H1 (cell line): ENCODE results near the gene DACT1. TPM values are rescaled to one million over a fixed set of nuclear protein-coding genes. Genes with fewer than 3 reads are reported as not detected.

Source experiments
- BACH1 ChIP-seq: IDR thresholded peaks from 2 replicates; pipeline ENCODE4 v1.6.1; 2012; ENCODE audit warnings: low read length, improper control_type of control experiment
- GTF2F1 ChIP-seq: IDR thresholded peaks from 2 replicates; pipeline ENCODE4 v1.6.1; 2012; ENCODE audit warnings: low read depth, low read length, improper control_type of control experiment, borderline replicate concordance
- NANOG ChIP-seq: IDR thresholded peaks from 2 replicates; pipeline ENCODE4 v1.6.1; 2011; ENCODE audit warnings: low read length, low read depth, mild to moderate bottlenecking, inconsistent platforms; ENCODE audit not compliant: insufficient read depth, poor library complexity, severe bottlenecking
- NRF1 ChIP-seq: IDR thresholded peaks from 2 replicates; pipeline ENCODE4 v1.6.1; 2011; ENCODE audit warnings: mild to moderate bottlenecking, low read depth, low read length, improper control_type of control experiment
- SIN3A ChIP-seq, 2 experiments: IDR thresholded peaks in 1 of 2; conservative IDR thresholded peaks in 1 of 2; 2 replicates each; pipeline ENCODE4 v1.6.1; 2011 to 2012; ENCODE audit warnings: low read length in 2 of 2, improper control_type of control experiment in 1 of 2, low read depth in 1 of 2, mild to moderate bottlenecking in 1 of 2
- TCF12 ChIP-seq: IDR thresholded peaks from 2 replicates; pipeline ENCODE4 v1.6.1; 2011; ENCODE audit warnings: low read depth, mild to moderate bottlenecking, low read length
- USF2 ChIP-seq: IDR thresholded peaks from 2 replicates; pipeline ENCODE4 v1.6.1; 2011; ENCODE audit warnings: low read length, improper control_type of control experiment
- ZNF274 ChIP-seq: IDR thresholded peaks from 2 replicates; pipeline ENCODE4 v1.7.0; 2012; ENCODE audit warnings: low read length, borderline replicate concordance; ENCODE audit errors: extremely low read depth
- polyA plus RNA-seq, 7 experiments: library from polyadenylated mRNA; depleted of rRNA in 3 of 7; stranded (reverse) in 5 of 7; unstranded in 2 of 7; fragments of >200 nt in 5 of 7; fragments of 200-250 nt in 2 of 7; gene quantifications; 1 replicate in 5 of 7; 2 replicates in 1 of 7; 4 replicates in 1 of 7; pipeline versions ENCODE4 v1.2.1 to v1.2.3, GENCODE V29; 2011 to 2013; ENCODE audit warnings: missing spikeins in 2 of 7, mixed read lengths in 2 of 7
- total RNA-seq: library from RNA; stranded (reverse); fragmentation: NEBNext Ultra II Directional; extraction: Animal tissue kit (Norgen Biotek cat#: 25700); gene quantifications from 2 replicates; pipeline ENCODE4 v1.2.1, GENCODE V29; 2021

DACT1 gene
- total and polyA plus RNA-seq, 2 of the 8 experiments (the other 6 are each of a cell fraction or from before 2014, with no cell fraction given): 3.2 to 29.8 TPM

- no peak for TF ChIP-seq USF2
- no peak for TF ChIP-seq ZNF274
- TF ChIP-seq BACH1: no peak
- TF ChIP-seq NANOG: no peak
- no peak for TF ChIP-seq TCF12
- no peak for TF ChIP-seq NRF1
- no peak for TF ChIP-seq GTF2F1
- TF ChIP-seq SIN3A (conservative IDR thresholded peaks at IDR 0.05 in 1 of 2, IDR thresholded peaks at IDR 0.05 in 1 of 2; ENCODE audit: low read depth in 1 of 2, low read length in 2 of 2): no peak
Measured at GRCh38 chr14:58605465-58605864, 32.3 kb upstream of the DACT1 start (continued).
